NCI-H510A (cell line): ENCODE results near the gene NRXN3.

Experiments used
- DNase-seq: peaks from one replicate; lab custom pipeline; 2025; lab: John Stamatoyannopoulos, UW

NRXN3 gene

GRCh38 chr14:78170203-78170602 is at the start of gene NRXN3:
Gene NRXN3 (plus strand): TSS chr14:78170373. CDS start chr14:78243094, 72,721 bp downstream.
- no peak for DNase-seq

- no peak for DNase-seq
These were observed 47.7 kb upstream of the NRXN3 start for GRCh38 chr14:78122436-78122835.

GRCh38 chr14:78123650-78124253 is 46.4 kb upstream of the NRXN3 start:
- no peak for DNase-seq

GRCh38 chr14:78127961-78128360 is 42.2 kb upstream of the NRXN3 start:
- DNase-seq, result no peak

- no peak for DNase-seq
These were observed 40.8 kb upstream of the NRXN3 start for GRCh38 chr14:78129375-78129774.

GRCh38 chr14:78130356-78130755 is 39.8 kb upstream of the NRXN3 start:
- DNase-seq, result no peak

GRCh38 chr14:78131201-78131600 is 39.0 kb upstream of the NRXN3 start:
- no peak for DNase-seq

GRCh38 chr14:78131616-78132015 is 38.6 kb upstream of the NRXN3 start:
- no peak for DNase-seq

- no peak for DNase-seq
These were observed 34.7 kb upstream of the NRXN3 start for GRCh38 chr14:78135450-78135891.

GRCh38 chr14:78136695-78137094 is 33.5 kb upstream of the NRXN3 start:
- DNase-seq, result no peak

- no peak for DNase-seq
These were observed 28.6 kb upstream of the NRXN3 start for GRCh38 chr14:78141590-78141989.

GRCh38 chr14:78142998-78143397 is 27.2 kb upstream of the NRXN3 start:
- no peak for DNase-seq

- no peak for DNase-seq
These were observed 26.6 kb upstream of the NRXN3 start for GRCh38 chr14:78143489-78144145.

GRCh38 chr14:78152201-78153063 is 17.7 kb upstream of the NRXN3 start:
- DNase-seq, result no peak

GRCh38 chr14:78153064-78153341 is 17.2 kb upstream of the NRXN3 start:
- DNase-seq, result no peak

- no peak for DNase-seq
These were observed 15.3 kb upstream of the NRXN3 start for GRCh38 chr14:78154827-78155226.

- no peak for DNase-seq
These were observed 14.0 kb upstream of the NRXN3 start for GRCh38 chr14:78156196-78156595.

GRCh38 chr14:78157494-78158437 is 12.4 kb upstream of the NRXN3 start:
- DNase-seq, result no peak

- DNase-seq, result no peak
These were observed 8.0 kb upstream of the NRXN3 start for GRCh38 chr14:78162202-78162601.

- DNase-seq, result peak; percentile 32
These were observed 5.8 kb upstream of the NRXN3 start for GRCh38 chr14:78164226-78164853.

- DNase-seq, result no peak
These were observed 2.3 kb downstream of the NRXN3 start for GRCh38 chr14:78172428-78172827.
